SIG-M5 (cell line): ENCODE data around the gene CLEC7A.

Experiments
- DNase-seq: peaks from one replicate; lab custom pipeline; 2025; lab: John Stamatoyannopoulos, UW

CLEC7A gene

GRCh38 chr12:10094646-10095395 lies 35.2 kb downstream of the CLEC7A start:
- no peak for DNase-seq

GRCh38 chr12:10088955-10089900 lies 40.8 kb downstream of the CLEC7A start:
- DNase-seq, result no peak

- no peak for DNase-seq
Observed at GRCh38 chr12:10088031-10088430, 42.0 kb downstream of the CLEC7A start.

GRCh38 chr12:10086387-10086786 lies 43.6 kb downstream of the CLEC7A start:
- no peak for DNase-seq

GRCh38 chr12:10084733-10085132 lies 45.3 kb downstream of the CLEC7A start:
- DNase-seq, result no peak

- DNase-seq, result no peak
Observed at GRCh38 chr12:10082117-10082874, 47.7 kb downstream of the CLEC7A start.

- no peak for DNase-seq
Observed at GRCh38 chr12:10075451-10075850, 54.5 kb downstream of the CLEC7A start.

GRCh38 chr12:10073261-10073660 lies 56.7 kb downstream of the CLEC7A start:
- no peak for DNase-seq

GRCh38 chr12:10072131-10072530 lies 57.9 kb downstream of the CLEC7A start:
- no peak for DNase-seq

GRCh38 chr12:10070380-10070779 lies 59.6 kb downstream of the CLEC7A start:
- no peak for DNase-seq

- no peak for DNase-seq
Observed at GRCh38 chr12:10069976-10070375, 60.0 kb downstream of the CLEC7A start.

GRCh38 chr12:10069099-10069498 lies 60.9 kb downstream of the CLEC7A start:
- peak; percentile 28 for DNase-seq

GRCh38 chr12:10068644-10069043 lies 61.4 kb downstream of the CLEC7A start:
- DNase-seq, result peak; percentile 85

- no peak for DNase-seq
Observed at GRCh38 chr12:10067942-10068341, 62.1 kb downstream of the CLEC7A start.

GRCh38 chr12:10067264-10067663 lies 62.7 kb downstream of the CLEC7A start:
- no peak for DNase-seq
